ENCODE measurements around the gene SNX13.
A peak's percentile ranks its signal among the peaks of the same experiment; 100 is the strongest.
"Not testable (repeated sequence)": the region's sequence is repeated elsewhere in the genome, so short reads cannot be mapped to it uniquely, and the experiment has no call there.

The SNX13 gene

DNA sequence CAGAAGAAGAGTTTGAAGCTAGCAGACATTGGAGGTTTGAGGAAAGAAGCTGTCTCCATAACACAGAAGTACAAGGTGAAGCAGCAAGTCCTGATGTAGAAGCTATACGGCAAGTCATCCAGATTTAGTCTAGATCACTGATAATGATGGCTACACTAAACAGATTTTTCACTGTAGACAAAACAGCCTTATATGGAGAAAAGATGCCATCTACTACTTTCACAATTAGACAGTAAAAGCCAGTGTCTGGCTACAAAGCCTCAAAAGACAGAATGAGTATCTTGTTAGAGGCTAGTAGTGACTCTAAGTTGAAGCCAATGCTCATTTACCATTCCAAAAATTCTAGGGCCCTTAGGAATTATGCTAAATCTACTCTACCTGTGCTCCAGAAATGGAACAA is 85.1 kb downstream of the SNX13 start:
- FAIRE-seq, result no peak
- DNase-seq (ENCODE audit: insufficient read length, low spot score), result no peak

DNA sequence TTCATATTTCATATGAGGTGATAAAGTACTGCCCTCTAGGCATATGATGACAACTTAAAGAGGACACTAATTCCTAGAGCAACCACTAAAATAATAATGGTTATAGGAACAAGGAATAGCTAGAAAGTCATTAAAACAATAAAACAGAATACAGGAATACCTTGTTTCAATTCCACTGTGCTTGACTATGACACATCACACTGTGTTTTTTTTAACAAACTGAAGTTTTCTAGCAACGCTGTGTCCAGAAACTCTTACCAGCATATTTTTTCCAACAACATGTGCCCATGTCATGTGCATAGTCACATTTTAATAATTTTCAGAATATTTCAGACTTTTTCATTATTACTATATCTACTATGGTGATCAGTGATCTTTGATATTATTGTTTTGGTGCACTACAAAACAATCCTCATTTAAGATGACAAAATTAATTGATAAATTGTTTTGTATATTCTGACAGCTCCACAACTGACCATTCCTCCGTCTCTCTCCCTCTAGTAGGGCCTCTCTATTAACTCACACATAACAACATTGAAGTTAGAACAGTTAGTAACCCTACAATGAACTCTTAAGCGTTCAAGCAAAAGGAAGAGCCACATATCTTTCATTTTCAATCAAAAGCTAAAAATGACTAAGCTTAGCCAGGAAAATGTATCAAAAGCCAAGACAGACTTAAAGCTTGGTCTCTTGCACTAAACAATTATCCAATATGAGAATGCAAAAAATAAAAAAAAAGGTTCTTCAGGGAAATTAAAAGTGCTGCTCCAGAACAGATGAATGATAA is 85.8 kb downstream of the SNX13 start:
- DNase-seq (ENCODE audit: insufficient read length, low spot score), result no peak
- no peak for FAIRE-seq

DNA sequence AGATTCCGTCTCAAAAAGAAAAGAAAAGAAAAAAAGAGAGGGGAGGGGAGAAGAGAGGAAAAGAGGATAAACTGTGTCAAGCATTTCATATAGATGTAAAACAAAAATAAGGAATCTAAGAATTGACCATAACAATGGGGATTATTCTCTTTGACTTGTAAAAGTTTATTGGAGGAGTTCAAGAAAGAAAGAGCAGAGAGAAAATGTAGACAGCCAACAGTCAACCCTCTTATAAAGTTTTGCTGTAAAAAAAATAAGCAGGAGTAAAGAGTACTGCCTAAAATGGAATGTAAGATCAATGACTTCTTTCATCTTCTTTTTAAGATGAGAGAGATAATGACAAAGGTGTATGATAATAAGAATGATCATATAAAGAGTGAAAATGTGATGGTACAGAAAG is 87.9 kb downstream of the SNX13 start:
- no peak for DNase-seq (ENCODE audit: insufficient read length, low spot score)
- no peak for FAIRE-seq

DNA sequence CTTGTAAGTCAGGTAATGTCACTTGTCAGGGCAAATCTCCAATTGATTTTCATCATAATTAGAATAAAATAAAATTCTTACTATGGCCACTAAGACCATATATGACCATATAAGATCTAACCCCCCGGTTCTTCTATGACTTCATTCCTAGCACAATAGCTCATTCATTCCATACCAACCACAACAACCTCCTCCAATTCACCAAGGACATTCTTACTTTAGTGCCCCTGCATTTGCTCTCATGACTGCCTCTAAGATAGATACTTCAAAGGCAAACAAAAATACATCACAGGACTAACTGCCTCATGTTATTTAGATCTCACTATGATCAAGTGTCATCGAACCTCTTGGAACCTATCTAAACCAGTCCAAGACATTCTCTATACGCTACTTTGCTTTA is 90.8 kb downstream of the SNX13 start:
- FAIRE-seq, result no peak

DNA sequence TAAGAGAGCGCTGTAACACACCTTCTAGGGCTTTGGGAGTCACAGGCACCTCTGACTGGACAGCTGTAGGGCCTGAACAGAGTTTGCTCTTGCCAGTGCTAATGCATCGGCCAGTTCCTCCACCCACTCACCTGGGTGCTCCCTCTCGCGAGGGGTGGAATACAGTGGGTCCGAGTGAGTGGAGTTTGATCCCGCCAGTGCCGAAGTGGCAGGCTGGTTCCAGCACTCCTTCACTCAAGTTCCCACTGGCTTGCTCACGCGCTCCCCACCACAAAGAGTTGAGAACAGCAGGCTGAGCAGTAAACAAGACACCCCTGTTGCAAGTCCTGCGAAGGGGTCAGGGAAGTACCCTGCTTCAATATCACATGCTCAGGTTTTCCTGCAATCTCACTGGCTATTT is 91.8 kb downstream of the SNX13 start:
- DNase-seq (ENCODE audit: insufficient read length, low spot score), result no peak
- FAIRE-seq, result no peak

More for the DNA sequence above, 90.8 kb downstream of the SNX13 start:
- DNase-seq (ENCODE audit: insufficient read length, low spot score), result peak; percentile 9

DNA sequence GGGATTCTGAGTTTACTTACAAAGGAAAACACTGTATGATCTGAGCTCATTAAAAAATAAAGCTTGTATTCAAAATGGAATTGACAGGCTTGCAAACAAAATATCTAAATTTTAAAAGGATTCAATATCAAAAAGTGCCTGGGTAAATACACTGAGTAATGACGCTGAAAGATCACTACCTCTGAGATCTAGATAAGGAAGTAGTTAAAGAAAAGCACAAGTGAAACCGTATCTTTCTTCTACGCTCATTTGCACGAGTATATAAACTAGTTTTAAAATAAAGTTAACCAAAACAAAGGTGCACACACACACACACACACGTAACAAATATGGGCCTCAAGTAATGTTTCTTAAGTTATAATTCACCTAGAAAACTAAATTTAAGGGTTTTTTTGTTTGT is 93.4 kb downstream of the SNX13 start:
- no peak for FAIRE-seq
- no peak for DNase-seq (ENCODE audit: insufficient read length, low spot score)

DNA sequence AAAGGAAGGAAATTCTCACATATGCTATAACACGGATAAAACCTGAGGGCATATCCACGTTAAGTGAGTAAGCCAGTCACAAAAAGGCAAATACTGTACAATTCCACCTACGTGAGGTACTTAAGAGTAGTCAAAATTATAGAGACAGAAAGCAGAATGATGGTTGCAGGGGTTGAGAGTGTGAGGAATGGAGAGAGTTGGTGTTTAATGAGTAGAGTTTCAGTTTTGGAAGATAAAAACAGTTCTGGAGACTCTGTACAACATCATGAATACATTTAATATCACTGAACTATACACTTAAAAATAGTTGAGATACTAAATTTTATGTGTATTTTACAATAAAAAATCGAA is 95.1 kb downstream of the SNX13 start:
- no peak for DNase-seq (ENCODE audit: insufficient read length, low spot score)
- FAIRE-seq, result no peak

DNA sequence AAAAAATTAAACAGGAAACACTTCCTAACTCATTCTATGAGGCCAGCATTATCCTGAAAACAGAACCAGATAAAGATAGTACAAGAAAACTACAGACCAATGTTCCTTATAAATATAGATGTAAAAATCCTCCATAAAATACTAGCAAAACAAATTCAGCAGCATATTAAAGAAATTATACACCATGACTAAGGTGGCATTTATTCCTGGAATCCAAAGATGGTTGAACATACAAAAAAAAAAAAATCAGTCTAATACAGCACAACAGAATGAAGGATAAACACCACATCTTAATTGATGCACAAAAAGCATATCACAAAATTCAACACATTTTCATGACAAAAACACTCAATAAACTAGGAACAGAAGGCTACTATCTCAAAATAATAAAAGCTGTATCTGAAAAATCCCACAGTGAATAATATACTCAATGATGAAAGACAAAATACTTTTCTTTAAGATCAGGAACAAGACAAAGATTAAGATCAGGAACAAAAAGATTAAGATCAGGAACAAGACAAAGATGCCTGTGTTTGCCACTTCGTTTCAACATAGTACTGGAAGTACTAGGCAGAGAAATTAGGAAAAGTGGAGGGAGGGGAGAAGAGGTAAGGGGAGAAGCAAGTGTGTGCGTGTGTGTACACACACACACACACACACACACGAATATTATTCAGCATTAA is 95.6 kb downstream of the SNX13 start:
- DNase-seq (ENCODE audit: insufficient read length, low spot score) (no peak), FAIRE-seq (no peak)

DNA sequence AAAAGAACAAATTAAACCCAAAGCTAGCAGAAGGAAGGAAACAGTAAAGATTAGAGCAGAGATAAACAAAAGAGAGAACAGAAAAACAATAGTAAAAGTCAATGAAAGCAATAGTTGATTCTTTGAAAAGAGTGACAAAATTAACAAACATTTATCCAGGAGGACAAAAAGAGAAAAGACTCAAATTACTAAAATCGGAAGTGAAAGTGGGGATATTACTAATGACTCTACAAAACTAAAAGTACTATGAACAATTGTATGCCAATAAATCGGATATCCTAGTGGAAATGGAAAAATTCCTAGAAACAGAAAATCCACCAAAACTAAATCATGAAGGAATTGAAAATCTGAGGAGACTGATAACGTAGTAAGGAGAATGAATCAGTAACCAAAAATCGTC is 96.3 kb downstream of the SNX13 start:
- FAIRE-seq (no peak), DNase-seq (ENCODE audit: insufficient read length, low spot score) (no peak)

DNA sequence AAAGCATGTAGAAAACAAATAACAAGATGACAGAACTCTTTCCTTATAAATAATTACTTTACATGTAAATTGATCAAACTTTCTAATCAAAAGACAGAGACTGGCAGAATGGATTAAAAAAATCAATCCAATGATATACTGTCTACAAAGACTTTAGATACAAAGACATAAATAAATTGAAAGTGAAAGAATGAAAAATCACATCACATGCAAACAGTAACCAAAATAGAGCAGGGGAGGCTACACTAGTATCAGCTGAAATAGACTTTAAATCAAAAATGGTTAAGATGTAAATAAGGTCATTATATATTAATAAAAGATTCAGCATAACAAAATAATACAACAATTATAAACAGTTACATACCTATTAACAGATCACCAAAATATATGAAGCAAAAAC is 97.3 kb downstream of the SNX13 start:
- FAIRE-seq, result no peak
- no peak for DNase-seq (ENCODE audit: insufficient read length, low spot score)

DNA sequence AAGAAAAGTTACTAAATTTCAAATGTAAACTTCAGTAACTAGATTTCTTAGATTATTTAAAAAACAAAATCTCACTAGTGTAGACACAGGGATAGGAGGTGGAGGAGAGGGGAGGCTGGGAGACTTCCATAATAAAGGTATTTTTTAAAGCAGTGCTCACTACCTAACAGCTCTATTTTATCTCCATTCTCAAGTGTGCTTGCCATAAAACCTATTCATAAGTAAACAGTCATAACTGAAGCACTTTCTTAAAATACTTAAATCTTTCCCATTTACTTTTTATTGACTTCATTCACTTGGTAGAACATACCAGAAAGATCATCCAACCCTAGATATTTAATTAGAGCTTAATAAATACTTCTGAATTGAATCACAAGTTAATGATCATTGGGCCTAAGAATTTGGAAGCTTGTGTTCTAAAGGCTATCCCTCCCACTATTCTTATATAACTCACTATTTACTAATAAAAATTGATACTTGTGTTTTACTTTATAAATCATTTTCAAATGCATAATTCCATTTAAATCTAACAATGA is 107.4 kb downstream of the SNX13 start:
- DNase-seq (ENCODE audit: insufficient read length, low spot score), result no peak
- no peak for FAIRE-seq

DNA sequence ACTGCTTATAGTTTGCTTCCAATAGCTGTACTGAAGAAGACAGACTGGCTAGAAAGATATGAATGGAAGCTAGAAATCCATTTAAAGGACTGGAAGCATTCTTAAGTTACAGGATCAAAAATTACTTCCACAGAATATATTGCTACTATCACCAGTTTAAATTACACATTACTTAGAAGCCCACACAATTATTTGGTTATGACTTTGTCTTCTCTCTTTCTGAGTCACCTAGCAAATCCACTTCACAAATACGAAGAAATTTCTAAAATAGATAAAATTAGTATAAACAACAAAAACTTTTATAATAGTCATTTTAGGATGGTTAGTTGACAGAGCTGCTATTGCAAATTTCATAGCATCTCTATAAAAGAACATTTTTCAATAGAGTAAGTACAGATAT is 108.1 kb downstream of the SNX13 start:
- DNase-seq (ENCODE audit: insufficient read length, low spot score), result no peak
- FAIRE-seq, result no peak

DNA sequence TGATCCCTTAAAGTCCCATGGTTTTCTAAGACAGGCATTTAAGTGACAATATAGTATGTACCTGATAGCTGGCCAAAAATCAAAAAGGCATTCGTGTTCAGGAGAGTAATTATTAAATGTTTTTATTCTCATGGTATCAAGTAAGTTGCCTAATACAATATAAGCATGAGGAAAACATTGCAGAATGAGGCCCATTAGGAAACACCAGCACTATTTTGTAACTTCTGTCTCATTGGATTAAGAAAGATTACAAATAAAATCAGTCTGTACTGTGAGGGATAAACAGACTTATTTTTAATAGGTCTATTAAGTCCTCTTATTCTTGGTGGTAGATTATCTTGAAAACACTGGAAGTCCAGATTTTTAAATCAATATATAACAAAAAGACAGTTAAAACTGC is 110.1 kb downstream of the SNX13 start:
- FAIRE-seq (no peak), DNase-seq (ENCODE audit: insufficient read length, low spot score) (no peak)

DNA sequence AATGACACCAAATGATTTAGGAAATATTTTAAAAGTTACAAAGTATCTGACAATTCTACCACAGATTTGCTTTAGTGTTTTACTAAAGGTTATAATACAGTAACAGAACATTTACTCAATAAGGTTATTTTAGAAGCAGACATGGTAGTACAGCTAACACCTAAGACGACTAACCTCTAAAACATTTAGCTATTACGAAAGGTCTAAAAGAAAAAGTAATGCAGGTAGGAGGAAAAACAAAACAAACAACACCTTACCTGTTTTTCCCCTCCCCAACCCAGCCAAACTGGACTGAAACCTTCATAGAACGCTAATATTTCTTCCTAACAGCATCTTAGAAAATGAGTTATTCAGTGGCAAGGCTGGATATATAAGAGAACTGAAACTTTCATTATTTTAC is 111.3 kb downstream of the SNX13 start:
- FAIRE-seq (no peak), DNase-seq (ENCODE audit: insufficient read length, low spot score) (no peak)

DNA sequence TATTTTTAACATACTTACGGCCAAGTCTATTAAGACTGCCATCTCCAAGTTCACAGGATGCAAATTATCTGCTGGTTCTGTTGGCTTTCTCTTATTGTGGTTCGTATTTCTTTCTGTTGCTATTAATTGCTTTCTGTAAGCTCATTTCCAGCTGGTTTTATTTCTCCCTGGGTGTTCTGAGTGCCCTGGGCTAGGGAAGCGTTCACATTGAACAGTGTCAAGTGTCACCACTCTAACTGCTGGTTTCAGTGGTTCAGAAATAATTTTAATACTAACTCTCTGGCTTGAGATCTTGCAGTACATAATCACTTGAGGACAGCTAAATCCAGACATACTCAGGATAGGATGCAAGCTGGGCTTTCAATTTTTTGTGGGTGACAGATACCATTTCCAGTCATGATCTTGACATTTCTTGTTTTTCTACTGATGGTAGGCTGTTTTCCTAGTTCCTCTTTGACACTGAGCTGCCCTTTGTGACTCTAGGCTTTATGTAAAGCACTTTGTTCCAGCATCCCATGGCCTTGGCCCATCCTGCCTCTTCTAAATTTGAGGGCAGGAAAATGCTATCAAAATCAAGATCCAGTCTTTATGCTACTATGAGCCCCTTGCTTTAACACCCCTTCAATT is 117.6 kb downstream of the SNX13 start:
- FAIRE-seq (no peak), DNase-seq (ENCODE audit: insufficient read length, low spot score) (no peak)

DNA sequence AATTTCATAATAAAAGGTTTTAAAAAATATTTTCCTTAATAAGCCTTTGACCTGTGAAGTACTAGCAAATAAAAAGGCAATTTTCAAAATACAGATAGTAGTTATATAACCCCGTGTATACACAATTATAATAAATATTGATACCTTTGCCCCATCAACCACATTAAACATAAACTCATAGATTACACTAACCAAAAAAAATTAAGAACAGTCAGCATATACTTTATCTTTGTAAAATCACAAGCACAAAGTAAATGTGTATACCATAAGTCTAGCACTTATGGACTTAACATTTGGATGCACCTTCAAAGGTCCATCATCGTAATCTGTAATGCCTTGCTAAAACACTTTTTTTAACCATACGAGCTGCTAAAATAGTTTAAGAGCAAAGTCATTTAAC is 123.4 kb downstream of the SNX13 start:
- DNase-seq (ENCODE audit: insufficient read length, low spot score), result no peak
- no peak for FAIRE-seq

DNA sequence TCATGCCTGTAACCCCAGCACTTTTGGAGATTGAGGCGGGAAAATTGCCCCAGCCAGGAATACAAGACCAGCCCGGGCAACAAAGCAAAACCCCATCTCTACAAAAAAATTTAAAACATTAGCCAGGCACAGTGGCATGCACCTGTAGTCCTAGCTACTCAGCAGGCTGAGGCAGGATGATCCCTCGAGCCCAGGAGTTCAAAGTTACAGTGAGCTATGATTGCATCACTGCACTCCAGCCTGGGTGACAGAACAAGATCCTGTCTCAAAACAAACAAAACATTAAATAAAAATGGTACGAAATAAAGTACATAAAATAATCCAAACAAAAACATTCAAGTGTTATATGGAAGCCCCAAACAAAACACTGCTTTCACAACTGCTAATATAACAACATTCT is 125.0 kb downstream of the SNX13 start:
- DNase-seq (ENCODE audit: insufficient read length, low spot score) (no peak), FAIRE-seq (no peak)

DNA sequence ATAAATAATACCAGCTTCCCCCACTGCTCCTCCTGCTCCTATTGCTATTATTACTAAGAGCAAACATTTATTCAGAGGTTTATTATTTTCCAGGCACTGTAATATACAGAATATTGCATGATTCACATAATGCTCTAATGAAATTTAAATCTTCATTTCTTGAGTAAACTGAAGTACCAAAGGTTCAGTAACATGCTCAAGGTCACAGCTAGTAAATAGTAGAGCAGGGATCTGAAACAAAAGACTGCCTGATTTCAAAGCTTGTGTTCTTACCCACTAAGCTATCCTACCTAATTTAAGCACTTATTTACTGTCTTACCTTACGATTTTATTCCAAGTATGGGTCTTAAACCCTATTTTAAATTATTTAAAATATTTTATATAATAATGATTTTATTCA is 126.2 kb downstream of the SNX13 start:
- no peak for FAIRE-seq
- no peak for DNase-seq (ENCODE audit: insufficient read length, low spot score)

DNA sequence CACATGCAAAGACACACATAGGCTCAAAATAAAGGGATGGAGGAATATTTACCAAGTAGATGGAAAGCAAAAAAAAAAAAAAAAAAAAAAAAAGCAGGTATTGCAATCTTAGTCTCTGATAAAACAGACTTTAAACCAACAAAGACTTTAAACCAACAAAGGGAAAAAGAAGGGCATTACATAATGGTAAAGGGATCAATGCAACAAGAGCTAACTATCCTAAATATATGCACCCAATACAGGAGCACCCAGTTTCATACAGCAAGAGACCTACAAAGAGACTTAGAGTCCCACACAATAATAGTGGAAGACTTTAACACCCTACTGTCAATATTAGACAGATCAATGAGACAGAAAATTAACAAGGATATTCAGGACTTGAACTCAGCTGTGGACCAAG is 131.1 kb downstream of the SNX13 start:
- not testable (repeated sequence) for FAIRE-seq; DNase-seq (ENCODE audit: insufficient read length, low spot score)

DNA sequence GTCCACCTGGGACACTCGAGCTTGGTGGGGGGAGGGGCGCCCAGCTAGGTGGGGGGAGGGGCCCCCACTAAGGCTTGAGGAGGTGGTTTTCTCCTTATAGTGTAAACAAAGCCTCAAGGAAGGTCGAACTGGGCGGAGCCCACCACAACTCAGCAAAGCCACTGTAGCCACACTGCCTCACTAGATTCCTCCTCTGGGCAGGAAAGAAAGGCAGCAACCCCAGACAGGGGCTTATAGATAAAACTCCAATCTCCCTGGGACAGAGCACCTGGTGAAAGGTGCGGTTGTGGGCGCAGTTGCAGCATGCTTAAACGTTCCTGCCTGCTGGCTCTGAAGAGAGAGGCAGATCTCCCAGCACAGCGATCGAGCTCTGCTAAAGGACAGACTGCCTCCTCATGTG is 133.1 kb downstream of the SNX13 start:
- DNase-seq (ENCODE audit: insufficient read length, low spot score) (no peak), FAIRE-seq (no peak)

DNA sequence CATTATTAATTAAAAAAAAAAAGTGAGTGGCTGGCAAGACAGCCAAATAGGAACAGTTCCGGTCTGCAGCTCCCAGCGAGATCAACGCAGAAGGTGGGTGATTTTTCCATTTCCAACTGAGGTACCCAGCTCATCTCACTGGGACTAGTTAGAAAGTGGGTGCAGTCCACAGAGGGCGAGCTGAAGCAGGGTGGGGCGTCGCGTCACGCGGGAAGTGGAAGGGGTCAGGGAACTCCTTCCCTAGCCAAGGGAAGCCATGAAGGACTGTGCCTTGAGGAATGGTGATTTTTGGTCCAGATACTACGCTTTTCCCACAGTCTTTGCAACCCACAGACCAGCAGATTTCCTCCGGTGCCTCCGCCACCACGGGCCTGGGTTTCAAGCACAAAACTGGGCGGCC is 133.7 kb downstream of the SNX13 start:
- DNase-seq (ENCODE audit: insufficient read length, low spot score), result no peak
- no peak for FAIRE-seq

DNA sequence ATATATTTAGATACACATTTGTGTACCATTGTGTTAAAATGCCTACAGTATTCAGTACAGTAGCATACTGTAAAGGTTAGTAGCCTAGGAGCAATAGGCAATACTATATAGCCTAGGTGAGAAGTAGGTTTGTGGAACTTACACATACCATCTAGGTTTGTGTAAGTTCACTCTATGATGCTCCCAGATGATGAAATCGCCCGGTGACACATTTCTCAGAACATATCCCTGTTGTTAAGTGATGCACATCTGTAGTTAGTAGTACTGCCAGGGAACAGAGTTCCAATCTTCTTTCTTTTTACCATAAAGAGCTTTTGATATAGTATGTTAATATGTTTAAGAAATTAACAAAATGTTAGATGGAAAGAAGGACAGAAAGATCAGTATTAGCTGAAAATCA is 138.2 kb downstream of the SNX13 start:
- DNase-seq (ENCODE audit: insufficient read length, low spot score) (no peak), FAIRE-seq (no peak)
